ENCODE data around the gene GSTT2. TPM values are rescaled to one million over a fixed set of nuclear protein-coding genes. Genes with fewer than 3 reads are reported as not detected.
A peak's percentile ranks its signal among the peaks of the same experiment; 100 is the strongest.

GSTT2 gene
- total RNA-seq, 4 donors from 2014 or later = 3.0 TPM; not detected in 3

DNA sequence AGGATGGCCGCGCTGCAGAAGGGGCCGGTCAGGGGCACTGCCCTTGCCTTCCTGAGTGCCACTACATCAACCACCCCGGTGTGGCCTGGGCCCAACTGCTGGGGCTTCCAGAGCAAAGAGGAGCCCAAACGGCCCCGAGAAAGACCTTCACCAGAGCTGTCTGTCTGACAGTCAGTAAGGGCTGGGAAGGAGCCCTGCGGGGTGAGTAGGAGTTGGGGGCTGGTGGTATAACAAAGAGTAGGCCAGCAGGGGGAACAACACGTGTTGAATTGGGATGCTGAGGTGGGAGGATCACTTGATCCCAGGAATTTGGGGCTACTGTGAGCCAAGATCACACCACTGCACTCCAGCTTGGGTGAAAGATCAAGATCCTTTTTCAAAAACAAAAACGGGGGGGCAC, 21.4 kb downstream of the GSTT2 start:
- peaks cover 0 to 14% (median 0%) of the 10 kb centered on the region in 3 donors for H3K4me1 ChIP-seq
- 65 to 81% methylated on average over 3 to 7 of the region's 9 CpGs for WGBS, 2 donors (ENCODE audit: low coverage in 1 of 2)
- H3K27me3 ChIP-seq = no peaks in the 10 kb centered on the region
- no peaks in the 10 kb centered on the region for H3K9me3 ChIP-seq
- no peak overlapping the region for H3K4me3 ChIP-seq
- TF ChIP-seq POLR2AphosphoS5 (IDR thresholded peaks at IDR 0.05) (no peak), POLR2A (IDR thresholded peaks at IDR 0.05) (no peak), EP300 (IDR thresholded peaks at IDR 0.05) (no peak)
- TF ChIP-seq, protein P1, sequence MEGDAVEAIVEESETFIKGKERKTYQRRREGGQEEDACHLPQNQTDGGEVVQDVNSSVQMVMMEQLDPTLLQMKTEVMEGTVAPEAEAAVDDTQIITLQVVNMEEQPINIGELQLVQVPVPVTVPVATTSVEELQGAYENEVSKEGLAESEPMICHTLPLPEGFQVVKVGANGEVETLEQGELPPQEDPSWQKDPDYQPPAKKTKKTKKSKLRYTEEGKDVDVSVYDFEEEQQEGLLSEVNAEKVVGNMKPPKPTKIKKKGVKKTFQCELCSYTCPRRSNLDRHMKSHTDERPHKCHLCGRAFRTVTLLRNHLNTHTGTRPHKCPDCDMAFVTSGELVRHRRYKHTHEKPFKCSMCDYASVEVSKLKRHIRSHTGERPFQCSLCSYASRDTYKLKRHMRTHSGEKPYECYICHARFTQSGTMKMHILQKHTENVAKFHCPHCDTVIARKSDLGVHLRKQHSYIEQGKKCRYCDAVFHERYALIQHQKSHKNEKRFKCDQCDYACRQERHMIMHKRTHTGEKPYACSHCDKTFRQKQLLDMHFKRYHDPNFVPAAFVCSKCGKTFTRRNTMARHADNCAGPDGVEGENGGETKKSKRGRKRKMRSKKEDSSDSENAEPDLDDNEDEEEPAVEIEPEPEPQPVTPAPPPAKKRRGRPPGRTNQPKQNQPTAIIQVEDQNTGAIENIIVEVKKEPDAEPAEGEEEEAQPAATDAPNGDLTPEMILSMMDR (IDR thresholded peaks at IDR 0.05) = no peak
- no peak for ATAC-seq
- H3K36me3 ChIP-seq = no peaks in the 10 kb centered on the region
- H3K27ac ChIP-seq = no peak overlapping the region

DNA sequence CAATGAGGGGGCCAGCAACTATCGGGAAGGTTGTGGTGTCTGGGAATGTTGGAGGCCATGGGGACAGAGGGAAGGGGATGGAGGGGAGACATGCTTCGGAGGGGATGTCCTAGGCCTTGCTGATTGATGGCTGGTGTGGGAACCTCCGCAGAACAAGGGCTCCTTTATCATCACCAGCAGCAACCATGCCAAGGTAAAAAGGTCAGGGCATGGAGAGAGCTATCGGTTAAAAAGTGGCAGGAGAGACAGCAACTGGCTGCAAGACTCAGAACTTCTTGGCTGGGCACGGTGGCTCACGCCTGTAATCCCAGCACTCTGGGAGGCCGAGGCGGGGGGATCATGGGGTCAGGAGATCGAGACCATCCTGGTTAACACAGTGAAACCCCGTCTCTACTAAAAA, 22.3 kb downstream of the GSTT2 start:
- H3K27me3 ChIP-seq = no peaks in the 10 kb centered on the region
- no peaks in the 10 kb centered on the region for H3K36me3 ChIP-seq
- H3K9me3 ChIP-seq = no peaks in the 10 kb centered on the region
- no peak for ATAC-seq
- H3K27ac ChIP-seq = no peak overlapping the region
- TF ChIP-seq POLR2AphosphoS5 (IDR thresholded peaks at IDR 0.05) = no peak
- no peak for TF ChIP-seq POLR2A (IDR thresholded peaks at IDR 0.05)
- TF ChIP-seq, protein P1 (IDR thresholded peaks at IDR 0.05) = no peak
- TF ChIP-seq EP300 (IDR thresholded peaks at IDR 0.05) = no peak
- WGBS, 2 donors (ENCODE audit: low coverage in 1 of 2) = 56 to 69% methylated on average over 4 to 5 of the region's 10 CpGs
- H3K4me3 ChIP-seq = no peak overlapping the region
- peaks cover 0 to 14% (median 0%) of the 10 kb centered on the region in 3 donors for H3K4me1 ChIP-seq

- ATAC-seq = no peak
- H3K4me3 ChIP-seq = no peak overlapping the region
- H3K36me3 ChIP-seq = no peaks in the 10 kb centered on the region
- no peak for TF ChIP-seq POLR2AphosphoS5 (IDR thresholded peaks at IDR 0.05)
- no peak for TF ChIP-seq EP300 (IDR thresholded peaks at IDR 0.05)
- TF ChIP-seq, protein P1 (IDR thresholded peaks at IDR 0.05) = no peak
- no peak for TF ChIP-seq POLR2A (IDR thresholded peaks at IDR 0.05)
- WGBS, 2 donors (ENCODE audit: low coverage in 1 of 2) = 74 to 83% methylated on average over 5 of the region's 5 CpGs
- H3K27me3 ChIP-seq = no peaks in the 10 kb centered on the region
- no peak overlapping the region for H3K27ac ChIP-seq
- peaks cover 0 to 14% (median 0%) of the 10 kb centered on the region in 3 donors for H3K4me1 ChIP-seq
- no peaks in the 10 kb centered on the region for H3K9me3 ChIP-seq
Measured at GRCh38 chr22:24002851-24003250, 22.9 kb downstream of the GSTT2 start.

GRCh38 chr22:24003887-24004286, 24.0 kb downstream of the GSTT2 start:
- Histone ChIP-seq H3K36me3 (no peaks in the 10 kb centered on the region), H3K4me1 (peaks cover 0 to 14% (median 0%) of the 10 kb centered on the region in 3 donors), H3K9me3 (no peaks in the 10 kb centered on the region), H3K27me3 (no peaks in the 10 kb centered on the region), H3K4me3 (no peak overlapping the region), H3K27ac (no peak overlapping the region)
- TF ChIP-seq POLR2A (IDR thresholded peaks at IDR 0.05) (no peak), POLR2AphosphoS5 (IDR thresholded peaks at IDR 0.05) (no peak), EP300 (IDR thresholded peaks at IDR 0.05) (no peak)
- TF ChIP-seq, protein P1 (IDR thresholded peaks at IDR 0.05) = no peak
- WGBS, 2 donors (ENCODE audit: low coverage in 1 of 2) = 94% methylated on average over 3 of the region's 9 CpGs; no CpG with 5 or more reads in 1 of the 2 donors
- ATAC-seq = no peak

DNA sequence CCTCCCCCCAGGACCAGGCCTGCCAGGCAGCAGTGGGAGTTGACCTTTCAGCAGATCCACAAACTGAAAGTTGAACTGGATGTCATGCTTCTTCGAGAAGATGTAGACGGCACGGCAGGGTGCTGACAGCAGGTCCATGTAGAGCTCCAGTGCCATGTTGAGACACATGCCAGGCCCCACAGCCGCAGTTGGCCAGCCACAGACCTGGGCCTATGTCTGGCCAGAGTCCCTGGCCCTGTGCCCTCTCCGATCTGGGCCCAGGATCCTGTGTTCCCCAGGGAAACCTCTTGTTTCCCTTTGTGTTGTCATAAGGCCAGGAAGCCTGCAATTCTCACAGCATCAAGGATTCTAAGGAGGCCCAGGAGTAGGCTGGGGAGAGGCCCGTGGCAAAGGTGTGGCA, 25.3 kb downstream of the GSTT2 start, which contains the start of gene GSTT4:
TSS of gene GSTT4 (minus strand) at position 253 of the 400 bp plus-strand sequence. CDS start at position 156, 97 bp downstream.
- H3K4me1 ChIP-seq = peaks cover 0 to 14% (median 0%) of the 10 kb centered on the region in 3 donors
- TF ChIP-seq, protein P1 (IDR thresholded peaks at IDR 0.05) = no peak
- TF ChIP-seq POLR2AphosphoS5 (IDR thresholded peaks at IDR 0.05) (no peak), EP300 (IDR thresholded peaks at IDR 0.05) (no peak), POLR2A (IDR thresholded peaks at IDR 0.05) (no peak)
- peak; percentile 17 for ATAC-seq

More for the DNA sequence above, 25.3 kb downstream of the GSTT2 start, which contains the start of gene GSTT4:
- Histone ChIP-seq H3K27ac (peak within 1 kb of the TSS in 2 of 4 donors; percentile 5 to 65), H3K4me3 (no peak within 1 kb of the TSS), H3K27me3 (no peaks in the 10 kb centered on the region), H3K36me3 (no peaks in the 10 kb centered on the region), H3K9me3 (no peaks in the 10 kb centered on the region)
- 39 to 59% methylated on average over 5 to 6 of the region's 6 CpGs for WGBS, 2 donors (ENCODE audit: low coverage in 1 of 2)

All from gastroesophageal sphincter (tissue), 4 donors.